ENCODE measurements around the gene WDR18. TPM values are rescaled to one million over a fixed set of nuclear protein-coding genes. Genes with fewer than 3 reads are reported as not detected.

The WDR18 gene
- total RNA-seq, 1 donor from 2014 or later: 38.6 TPM

GRCh38 chr19:1028062-1028926, 44.1 kb downstream of the WDR18 start:
- Mint-ChIP-seq H3K27ac (peak overlapping the region; percentile 94), H3K27me3 (ENCODE audit: insufficient read depth, low read depth) (peaks cover 3% of the 10 kb centered on the region), H3K4me1 (peaks cover 12% of the 10 kb centered on the region), H3K4me3 (peak overlapping the region; percentile 82), H3K9me3 (no peaks in the 10 kb centered on the region), H3K36me3 (peaks cover 10% of the 10 kb centered on the region)
- no peaks in the 10 kb centered on the region for H3K27me3 ChIP-seq
- no peaks in the 10 kb centered on the region for H3K4me1 ChIP-seq
- H3K4me2 ChIP-seq: peak overlapping the region; percentile 94
- H3K36me3 ChIP-seq: peaks cover 3% of the 10 kb centered on the region
- H2AFZ ChIP-seq (replicated peaks): no peak overlapping the region
- peaks cover 55% of the 10 kb centered on the region for H3K79me2 ChIP-seq (ENCODE audit: low read depth)
- H3K9ac ChIP-seq: no peak overlapping the region
- no peak for TF ChIP-seq EZH2 (IDR thresholded peaks at IDR 0.05)
- TF ChIP-seq EZH2phosphoT487 (IDR thresholded peaks at IDR 0.05): peak; percentile 17
- H3F3A ChIP-seq (ENCODE audit: low read depth): peaks cover 45% of the 10 kb centered on the region
- H3K4me3 ChIP-seq: peak overlapping the region; percentile 92
- DNase-seq (ENCODE audit: low spot score): peak; percentile 94
- peaks cover 60% of the 10 kb centered on the region for H4K20me1 ChIP-seq (ENCODE audit: low read depth)
- H3K27ac ChIP-seq: peak overlapping the region; percentile 95
- no peaks in the 10 kb centered on the region for H3K9me3 ChIP-seq (ENCODE audit: low read depth)

DNA sequence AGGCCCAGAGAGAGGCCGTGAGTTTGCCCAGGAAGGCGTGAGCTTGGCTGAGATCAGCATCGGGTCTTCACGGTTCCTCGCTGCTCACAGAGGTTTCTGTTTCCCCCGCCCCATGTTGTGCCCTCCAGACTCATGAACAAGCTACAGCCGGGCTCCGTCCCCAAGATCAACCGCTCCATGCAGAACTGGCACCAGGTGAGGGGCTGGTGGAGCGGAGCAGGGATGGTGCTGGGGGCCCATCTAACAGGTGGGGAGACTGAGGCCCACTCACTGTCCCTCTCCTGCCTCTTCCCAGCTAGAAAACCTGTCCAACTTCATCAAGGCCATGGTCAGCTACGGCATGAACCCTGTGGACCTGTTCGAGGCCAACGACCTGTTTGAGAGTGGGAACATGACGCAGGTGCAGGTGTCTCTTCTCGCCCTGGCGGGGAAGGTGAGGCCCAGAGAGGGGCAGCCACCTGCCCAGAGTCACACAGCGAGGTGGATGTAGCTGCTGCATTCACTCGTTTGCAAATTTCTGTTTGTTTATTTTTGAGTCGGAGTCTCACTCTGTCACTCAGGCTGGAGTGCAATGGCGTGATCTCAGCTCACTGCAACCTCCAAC, 48.2 kb downstream of the WDR18 start:
- H3F3A ChIP-seq (ENCODE audit: low read depth): peaks cover 29% of the 10 kb centered on the region
- DNase-seq (ENCODE audit: low spot score): no peak
- H2AFZ ChIP-seq (replicated peaks): no peak overlapping the region
- H3K4me1 ChIP-seq: no peaks in the 10 kb centered on the region
- Mint-ChIP-seq H3K9me3 (no peaks in the 10 kb centered on the region), H3K27ac (no peak overlapping the region), H3K4me1 (peaks cover 3% of the 10 kb centered on the region), H3K27me3 (ENCODE audit: insufficient read depth, low read depth) (peaks cover 2% of the 10 kb centered on the region), H3K4me3 (no peak overlapping the region), H3K36me3 (peaks cover 17% of the 10 kb centered on the region)
- no peak overlapping the region for H3K4me2 ChIP-seq
- H3K9me3 ChIP-seq (ENCODE audit: low read depth): no peaks in the 10 kb centered on the region
- H3K27me3 ChIP-seq: no peaks in the 10 kb centered on the region
- H3K79me2 ChIP-seq (ENCODE audit: low read depth): peaks cover 47% of the 10 kb centered on the region
- no peak overlapping the region for H3K9ac ChIP-seq
- TF ChIP-seq EZH2phosphoT487 (IDR thresholded peaks at IDR 0.05) (no peak), EZH2 (IDR thresholded peaks at IDR 0.05) (no peak), CTCF (IDR thresholded peaks at IDR 0.05) (no peak)
- no peak overlapping the region for H3K4me3 ChIP-seq
- H4K20me1 ChIP-seq (ENCODE audit: low read depth): peaks cover 68% of the 10 kb centered on the region
- peaks cover 3% of the 10 kb centered on the region for H3K36me3 ChIP-seq
- no peak overlapping the region for H3K27ac ChIP-seq

- H3K9me3 ChIP-seq (ENCODE audit: low read depth): no peaks in the 10 kb centered on the region
- no peaks in the 10 kb centered on the region for H3K9me3 Mint-ChIP-seq
- H3K27ac Mint-ChIP-seq: no peak overlapping the region
- no peaks in the 10 kb centered on the region for H3K27me3 ChIP-seq
- H3K36me3 Mint-ChIP-seq: peaks cover 21% of the 10 kb centered on the region
- DNase-seq (ENCODE audit: low spot score): peak; percentile 44
- no peak overlapping the region for H3K4me3 ChIP-seq
- H3K36me3 ChIP-seq: peaks cover 3% of the 10 kb centered on the region
- peaks cover 47% of the 10 kb centered on the region for H3F3A ChIP-seq (ENCODE audit: low read depth)
- H3K27me3 Mint-ChIP-seq (ENCODE audit: insufficient read depth, low read depth): peaks cover 8% of the 10 kb centered on the region
- no peak overlapping the region for H3K4me2 ChIP-seq
- no peak overlapping the region for H2AFZ ChIP-seq (replicated peaks)
- no peak overlapping the region for H3K9ac ChIP-seq
- H3K4me1 Mint-ChIP-seq: peaks cover 17% of the 10 kb centered on the region
- peaks cover 4% of the 10 kb centered on the region for H3K4me1 ChIP-seq
- H3K79me2 ChIP-seq (ENCODE audit: low read depth): peaks cover 10% of the 10 kb centered on the region
- H3K4me3 Mint-ChIP-seq: no peak overlapping the region
- no peak overlapping the region for H3K27ac ChIP-seq
- peak; percentile 26 for TF ChIP-seq CTCF (IDR thresholded peaks at IDR 0.05)
- TF ChIP-seq EZH2 (IDR thresholded peaks at IDR 0.05): no peak
- H4K20me1 ChIP-seq (ENCODE audit: low read depth): peaks cover 56% of the 10 kb centered on the region
These were observed 52.0 kb downstream of the WDR18 start for GRCh38 chr19:1035998-1036621.

Measured in neural progenitor cell (in vitro differentiated cells).